Inflammatory macrophage treated with lipopolysaccharide for 4 hours (primary cell): Measurements from ENCODE around the gene TLCD5.

Experiments used
- DNase-seq: peaks from one replicate; pipeline ENCODE4 v3.0.0-alpha.2; 2020

Gene TLCD5

DNA sequence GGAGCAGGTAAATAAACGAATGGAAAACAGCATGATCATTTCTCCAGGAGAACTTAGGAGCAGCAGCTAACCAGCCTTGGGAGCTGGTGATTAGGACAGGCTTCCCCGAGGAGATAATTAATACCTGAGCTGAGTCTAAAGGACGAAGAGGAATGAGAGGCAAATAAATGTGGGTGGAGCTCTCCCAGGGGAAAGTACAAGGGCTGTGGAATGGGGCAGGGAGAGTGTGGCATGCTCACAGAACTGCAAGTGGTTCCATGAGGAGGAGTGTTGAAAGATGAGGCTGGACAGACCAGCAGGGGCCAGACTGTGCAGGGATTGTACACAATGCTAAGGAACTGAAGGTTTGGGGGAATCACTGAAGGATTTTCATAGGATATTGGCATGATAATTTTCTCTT is 14.2 kb upstream of the TLCD5 start:
- no peak for DNase-seq

DNA sequence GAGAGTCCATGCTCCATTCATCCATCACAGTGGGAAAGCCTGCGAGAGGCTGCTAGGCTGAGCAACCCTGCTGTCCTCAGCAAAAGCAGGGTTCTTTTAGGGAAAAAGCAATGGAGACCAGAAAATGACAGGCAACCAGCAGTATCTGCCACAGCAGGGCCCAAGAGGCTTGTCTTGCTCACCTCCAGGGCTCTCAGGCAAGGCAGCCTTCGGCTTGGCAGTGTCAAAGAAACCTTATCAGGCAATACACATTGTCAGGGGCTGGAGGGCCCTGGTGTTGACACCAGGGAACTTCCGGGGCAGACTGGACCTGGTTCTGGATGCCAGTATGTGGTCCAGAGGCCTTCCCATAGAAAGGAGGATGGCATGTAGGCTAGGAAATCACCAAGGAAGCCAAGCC is 10.2 kb upstream of the TLCD5 start:
- no peak for DNase-seq

DNA sequence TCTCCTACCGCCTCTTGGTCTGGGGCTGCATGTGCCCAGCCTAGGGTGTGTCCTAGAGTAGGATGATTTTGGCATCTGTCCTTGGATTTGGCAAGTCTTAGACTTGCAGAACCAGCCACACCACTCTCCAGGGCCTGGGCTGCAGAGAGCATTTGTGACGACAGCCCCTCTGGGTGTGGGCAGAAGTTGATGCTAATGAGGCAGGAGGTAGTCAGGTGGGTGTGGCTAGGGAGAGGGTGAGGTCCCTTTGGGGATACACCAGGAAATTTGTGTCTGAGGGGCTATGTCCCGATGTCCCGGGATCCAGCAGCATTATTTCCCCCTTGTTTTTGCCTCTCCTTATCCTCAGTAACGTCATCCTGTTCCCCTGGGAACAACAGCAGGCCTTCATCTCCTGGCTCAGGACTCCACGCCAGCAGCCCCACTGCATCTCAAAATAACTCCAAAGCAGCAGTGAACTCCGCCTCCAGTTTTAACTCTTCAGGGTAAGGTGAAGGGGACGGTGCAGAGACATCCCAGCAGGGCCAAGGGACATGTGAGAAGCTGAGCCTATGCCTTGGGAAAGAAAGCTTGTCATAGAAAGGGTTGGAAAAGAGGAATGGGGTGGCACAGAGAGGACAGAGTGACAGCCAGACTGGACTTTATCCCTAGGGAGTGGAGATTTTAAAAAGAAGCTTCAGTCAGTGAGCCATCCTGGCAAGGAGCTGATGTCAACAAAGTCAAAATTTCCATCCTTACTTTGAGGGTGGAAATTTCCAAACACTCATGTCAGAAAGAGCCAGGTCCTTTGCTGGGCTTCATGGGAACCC is 8.0 kb upstream of the TLCD5 start:
- no peak for DNase-seq

- DNase-seq, result no peak
These were observed 7.2 kb upstream of the TLCD5 start for GRCh38 chr11:120317689-120318480.

DNA sequence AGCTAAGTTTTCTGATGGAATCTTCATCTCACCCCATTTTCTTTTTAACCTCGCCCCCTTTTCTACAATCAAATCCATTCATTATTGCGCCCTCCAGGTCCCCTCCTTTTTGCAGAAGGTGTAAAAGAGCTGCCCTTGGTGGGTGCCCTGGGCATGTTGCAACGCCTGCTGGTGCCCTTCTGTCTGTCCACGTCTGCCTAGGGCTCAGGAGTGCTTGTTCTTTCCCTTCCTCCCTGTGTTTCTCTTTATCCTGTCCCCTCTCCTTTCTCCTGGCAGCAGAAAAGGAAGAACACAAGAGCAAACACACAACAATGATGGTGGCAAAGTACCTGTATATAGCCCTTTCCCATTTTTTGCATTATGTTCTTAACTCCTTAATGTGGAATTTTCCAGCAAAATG is 6.2 kb upstream of the TLCD5 start:
- no peak for DNase-seq

DNA sequence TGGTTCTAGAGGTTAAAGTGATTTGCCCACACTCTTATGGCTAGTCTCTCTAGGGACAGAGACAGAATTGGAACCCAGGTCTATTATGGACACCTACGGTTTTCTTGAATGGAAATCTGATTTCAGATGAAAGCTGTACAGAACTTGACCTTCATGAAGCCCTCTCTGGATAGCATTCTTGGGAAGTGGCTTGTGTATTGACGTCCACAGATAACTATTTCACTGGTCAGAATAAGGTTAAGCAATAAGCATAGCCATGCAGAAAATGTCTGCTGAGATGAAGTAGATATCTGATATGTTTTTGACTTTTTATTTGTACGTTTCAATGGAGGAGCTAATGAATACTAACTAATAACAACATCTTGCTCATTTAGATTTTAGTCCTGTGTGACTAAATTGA is 1.1 kb downstream of the TLCD5 start:
- DNase-seq, result no peak

GRCh38 chr11:120326845-120327281 is 1.8 kb downstream of the TLCD5 start:
- DNase-seq, result peak; percentile 55

- no peak for DNase-seq
These were observed 2.2 kb downstream of the TLCD5 start for GRCh38 chr11:120327311-120327710.

GRCh38 chr11:120329556-120329955 is 4.5 kb downstream of the TLCD5 start:
- DNase-seq, result no peak

DNA sequence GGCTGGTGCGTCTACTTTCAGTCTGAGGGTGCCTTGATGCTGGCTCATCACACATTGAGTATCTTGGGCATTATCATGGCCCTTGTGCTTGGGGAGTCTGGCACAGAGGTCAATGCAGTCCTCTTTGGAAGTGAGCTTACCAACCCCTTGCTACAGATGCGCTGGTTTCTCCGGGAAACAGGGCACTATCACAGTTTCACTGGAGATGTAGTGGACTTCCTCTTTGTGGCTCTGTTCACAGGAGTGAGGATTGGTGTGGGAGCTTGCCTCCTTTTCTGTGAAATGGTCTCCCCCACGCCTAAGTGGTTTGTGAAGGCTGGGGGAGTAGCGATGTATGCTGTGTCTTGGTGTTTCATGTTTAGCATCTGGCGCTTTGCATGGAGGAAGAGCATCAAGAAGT is 4.9 kb downstream of the TLCD5 start:
- no peak for DNase-seq

DNA sequence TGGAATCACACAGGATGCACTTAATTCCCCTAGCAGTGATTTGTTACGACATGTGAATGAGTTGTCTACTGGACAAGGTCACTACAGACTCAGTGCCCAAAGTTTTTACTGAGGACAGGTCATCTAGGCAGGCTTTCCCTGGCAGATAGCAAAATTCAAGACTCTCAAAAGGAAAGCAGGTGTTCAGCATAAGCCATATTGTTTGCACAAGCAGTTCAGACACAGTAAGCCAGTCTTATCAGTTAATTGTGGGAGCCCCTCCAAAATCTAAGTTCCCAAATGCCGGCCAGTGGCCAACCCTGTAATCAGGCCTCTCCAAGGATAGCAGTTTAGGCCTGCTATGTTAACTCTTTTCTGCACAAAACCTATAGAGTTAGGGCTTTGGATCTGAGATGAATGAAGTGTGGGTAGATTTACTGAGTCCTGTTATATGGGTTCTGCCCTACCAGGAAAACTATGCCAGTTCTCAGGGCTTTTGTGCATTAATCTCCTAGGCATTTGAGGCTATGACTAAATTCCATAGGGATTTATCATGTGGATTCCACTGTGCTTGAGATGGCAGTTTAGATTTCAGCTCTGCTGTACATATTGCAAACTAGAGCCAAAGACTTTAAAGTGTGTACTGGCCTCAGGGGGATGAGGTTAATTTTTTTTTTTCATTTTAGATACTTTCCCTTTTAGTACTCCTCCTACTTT is 6.3 kb downstream of the TLCD5 start:
- DNase-seq, result no peak

DNA sequence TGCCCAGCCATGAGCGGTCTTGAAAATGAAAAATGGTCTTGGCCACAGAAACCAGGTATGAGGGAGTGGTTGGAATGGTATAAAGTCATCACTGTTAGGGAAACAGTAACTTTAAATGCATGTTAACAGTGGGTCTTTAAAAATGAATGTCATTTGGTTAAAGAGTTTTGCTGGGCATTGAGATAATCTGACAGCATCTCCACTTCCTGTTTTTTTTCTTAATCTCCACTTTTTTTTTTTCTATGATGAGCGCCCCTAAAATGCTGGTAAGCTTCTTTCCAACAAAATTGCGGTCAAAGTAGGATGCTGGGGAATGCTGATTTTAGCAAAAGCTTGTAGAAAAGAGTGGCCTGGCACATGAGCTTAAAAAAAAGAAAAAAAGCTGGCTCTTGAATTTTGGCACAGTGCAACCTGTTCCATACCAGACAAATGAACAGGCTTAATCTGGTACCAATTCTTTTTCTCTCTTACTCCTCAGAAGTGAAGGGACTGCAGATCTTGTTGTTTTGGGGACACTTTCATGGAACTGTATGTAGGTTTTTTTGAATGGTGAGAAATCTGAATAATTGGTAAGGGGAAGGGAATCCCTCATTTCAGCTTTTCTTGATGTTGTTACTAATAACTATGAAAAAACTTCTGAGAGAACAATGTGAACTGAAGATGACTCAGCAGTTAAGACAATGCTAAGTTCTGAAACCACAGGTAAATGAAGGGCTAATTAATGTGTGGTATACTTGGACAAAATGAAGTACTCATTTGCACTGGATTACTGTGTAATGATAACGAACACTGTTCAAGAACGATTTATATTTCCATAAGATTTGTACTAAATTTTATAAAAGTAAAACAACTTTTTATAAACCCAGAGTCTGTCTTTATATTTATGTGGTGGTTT is 8.0 kb downstream of the TLCD5 start:
- no peak for DNase-seq

- no peak for DNase-seq
These were observed 8.7 kb downstream of the TLCD5 start for GRCh38 chr11:120333801-120334200.

GRCh38 chr11:120334332-120334731 is 9.2 kb downstream of the TLCD5 start:
- DNase-seq, result no peak

DNA sequence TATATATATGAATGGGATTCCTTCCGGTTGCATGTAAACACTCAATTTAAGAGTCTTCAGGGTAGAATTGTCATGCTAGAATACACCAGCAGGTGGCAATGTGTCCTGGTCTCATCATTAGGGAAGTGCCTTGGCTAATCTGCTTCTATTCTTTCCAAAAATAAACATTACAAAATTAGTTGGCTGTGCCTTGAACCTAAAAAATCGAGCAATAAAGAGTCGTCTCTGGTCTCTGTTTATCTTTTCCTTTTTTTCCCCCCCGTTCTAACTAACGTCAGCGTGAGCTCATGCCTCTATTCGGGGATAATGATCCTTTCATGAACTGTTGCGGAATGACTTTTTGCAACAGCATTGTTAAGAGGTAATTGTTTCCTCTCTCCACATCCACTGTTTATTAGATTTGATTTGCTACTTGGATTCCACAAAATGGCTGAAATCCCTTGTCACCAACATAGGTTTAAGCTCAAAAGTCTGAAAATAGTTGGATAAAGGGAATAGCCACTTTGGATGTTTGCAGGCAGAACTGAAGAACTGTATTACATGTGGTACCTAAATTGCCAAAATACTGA is 9.9 kb downstream of the TLCD5 start:
- DNase-seq, result peak; percentile 81

DNA sequence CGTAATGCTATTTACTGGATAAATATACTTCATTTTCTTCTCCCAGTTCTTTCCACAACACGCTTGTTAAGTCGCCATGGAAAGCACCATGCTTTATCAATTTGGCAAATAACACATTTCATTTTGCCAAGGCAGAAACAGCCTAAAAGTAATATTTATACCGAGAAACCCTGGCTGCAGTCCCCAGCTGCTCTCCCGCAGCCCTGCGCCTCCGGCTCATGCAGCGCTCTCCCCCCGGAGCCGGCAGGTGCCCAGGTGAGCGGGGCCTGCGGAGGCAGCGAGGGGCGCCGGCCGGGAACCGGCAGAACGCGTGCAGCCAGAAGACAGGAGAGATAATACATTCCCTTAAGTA is 10.4 kb downstream of the TLCD5 start:
- no peak for DNase-seq

DNA sequence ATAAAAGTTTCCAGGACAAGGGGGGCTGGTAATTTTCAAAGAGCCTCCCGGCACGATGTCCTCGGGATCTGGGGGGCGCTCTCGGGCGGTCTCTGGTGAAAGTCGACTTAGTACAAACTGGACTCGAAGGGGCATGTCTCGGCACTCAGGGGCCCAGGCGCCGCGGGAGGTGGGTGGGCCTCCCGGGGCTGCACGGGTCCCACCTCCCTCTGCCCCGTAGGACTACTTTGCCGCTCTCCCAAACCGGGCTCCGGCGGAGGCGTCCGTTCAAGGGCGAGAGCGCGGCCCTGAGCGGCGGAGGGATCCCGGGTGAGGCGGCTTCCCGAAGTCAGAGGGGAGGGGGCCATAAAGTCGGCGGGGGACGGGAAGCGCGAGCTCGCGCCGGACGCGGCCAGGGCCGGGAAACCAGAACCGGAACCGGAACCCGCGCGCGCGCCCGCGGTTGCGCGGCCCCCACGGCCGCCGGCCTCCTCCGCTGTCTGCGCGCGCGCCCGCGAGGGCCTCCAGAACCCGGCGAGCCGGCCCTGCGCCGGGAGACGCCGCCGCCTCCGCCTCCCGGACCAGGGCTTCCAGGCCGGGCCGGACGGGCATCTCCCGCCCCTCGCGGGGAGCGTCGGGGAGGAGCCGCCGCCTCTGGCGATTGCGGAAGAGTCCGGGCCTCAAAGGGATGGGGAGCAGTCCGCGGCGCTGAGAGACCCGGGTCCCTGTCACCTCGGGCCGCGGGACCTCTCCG is 11.0 kb downstream of the TLCD5 start, which contains the start of gene ARHGEF12:
Gene ARHGEF12, plus strand, starts transcription at position 506 of the 733 bp plus-strand sequence. CDS start 831 bp downstream, outside the sequence.
- DNase-seq, result peak; percentile 76

- no peak for DNase-seq
These were observed 11.7 kb downstream of the TLCD5 start for GRCh38 chr11:120336641-120337354.

GRCh38 chr11:120337355-120338106 is 12.4 kb downstream of the TLCD5 start:
- DNase-seq, result no peak
